HepG2 (cell line): ENCODE data around the gene MXRA8. TPM values are rescaled to one million over a fixed set of nuclear protein-coding genes. Genes with fewer than 3 reads are reported as not detected.
A peak's percentile ranks its signal among the peaks of the same experiment; 100 is the strongest.

Source experiments
- AGO2 ChIP-seq: fragments of 200-400 bp; formaldehyde crosslinking; optimal IDR thresholded peaks from 2 replicates; pipeline ENCODE3; 2017; ENCODE audit warnings: mild to moderate bottlenecking, low read depth, low read length, moderate library complexity
- ARNTL ChIP-seq: sonication (generic); formaldehyde crosslinking; IDR thresholded peaks from 2 replicates; pipeline ENCODE4 v1.4.0; 2020; ENCODE audit warnings: mild to moderate bottlenecking, missing genetic modification reagents
- ATF2 ChIP-seq: sonication (generic); formaldehyde crosslinking; IDR thresholded peaks from 2 replicates; pipeline ENCODE4 v1.4.0; 2020; ENCODE audit warnings: missing genetic modification reagents
- CBFB ChIP-seq: sonication (generic); formaldehyde crosslinking; IDR thresholded peaks from 2 replicates; pipeline ENCODE4 v1.4.0; 2020; ENCODE audit warnings: missing genetic modification reagents
- CHCHD3 ChIP-seq: sonication (generic); formaldehyde crosslinking; IDR thresholded peaks from 2 replicates; pipeline ENCODE4 v1.8.0; 2022; ENCODE audit warnings: mild to moderate bottlenecking, missing genetic modification reagents, moderate library complexity
- FOXM1 ChIP-seq: sonication (generic); formaldehyde crosslinking; IDR thresholded peaks from 2 replicates; pipeline ENCODE4 v1.5.0; 2020; ENCODE audit warnings: missing genetic modification reagents
- GMEB1 ChIP-seq: sonication (generic); formaldehyde crosslinking; IDR thresholded peaks from 2 replicates; pipeline ENCODE4 v1.5.1; 2020; ENCODE audit warnings: missing genetic modification reagents, mild to moderate bottlenecking, borderline replicate concordance
- HHEX ChIP-seq: IDR thresholded peaks from 2 replicates; pipeline ENCODE4 v1.6.1; 2016; ENCODE audit warnings: control low read depth
- HOXD1 ChIP-seq: sonication (generic); formaldehyde crosslinking; IDR thresholded peaks from 2 replicates; pipeline ENCODE4 v1.5.0; 2020; ENCODE audit warnings: missing genetic modification reagents
- SIN3B ChIP-seq: fragments of 150-350 bp; IDR thresholded peaks from 2 replicates; pipeline ENCODE4 v1.6.1; 2014; ENCODE audit warnings: low read length
- SKI ChIP-seq: fragments of 450-650 bp; IDR thresholded peaks from one replicate; pipeline ENCODE4 v1.6.1; 2018; ENCODE audit warnings: mild to moderate bottlenecking; ENCODE audit not compliant: partially characterized antibody
- TBL1XR1 ChIP-seq: fragments of 150-350 bp; IDR thresholded peaks from 2 replicates; pipeline ENCODE4 v1.6.1; 2014; ENCODE audit warnings: borderline replicate concordance, low read length; ENCODE audit not compliant: partially characterized antibody
- TBP ChIP-seq: sonication (generic); formaldehyde crosslinking; IDR thresholded peaks from 2 replicates; pipeline ENCODE4 v1.5.0; 2020; ENCODE audit warnings: missing genetic modification reagents
- TFAP4 ChIP-seq: sonication (generic); IDR thresholded peaks from 2 replicates; pipeline ENCODE4 v1.6.1; 2016; ENCODE audit warnings: low read depth, borderline replicate concordance
- TFDP2 ChIP-seq: sonication (generic); formaldehyde crosslinking; IDR thresholded peaks from 2 replicates; pipeline ENCODE4 v1.4.0; 2020; ENCODE audit warnings: missing genetic modification reagents
- ZBTB1 ChIP-seq: sonication (generic); formaldehyde crosslinking; IDR thresholded peaks from 2 replicates; pipeline ENCODE4 v1.4.0; 2020; ENCODE audit warnings: missing genetic modification reagents, borderline replicate concordance
- ZBTB49 ChIP-seq: sonication (generic); formaldehyde crosslinking; IDR thresholded peaks from 2 replicates; pipeline ENCODE4 v1.4.0; 2020; ENCODE audit warnings: missing genetic modification reagents, borderline replicate concordance
- ZNF3 ChIP-seq: IDR thresholded peaks from 2 replicates; pipeline ENCODE4 v1.7.0; 2017; ENCODE audit warnings: inconsistent platforms
- ZNF354B ChIP-seq: sonication (generic); formaldehyde crosslinking; IDR thresholded peaks from 2 replicates; pipeline ENCODE4 v1.8.0; 2022; ENCODE audit warnings: mild to moderate bottlenecking, missing genetic modification reagents
- ZNF530 ChIP-seq: sonication (generic); formaldehyde crosslinking; IDR thresholded peaks from 2 replicates; pipeline ENCODE4 v1.5.0; 2020; ENCODE audit warnings: low read depth, mild to moderate bottlenecking, missing genetic modification reagents
- ZNF639 ChIP-seq: conservative IDR thresholded peaks from 2 replicates; pipeline ENCODE4 v1.6.1; 2018; ENCODE audit warnings: missing genetic modification reagents
- ZNF713 ChIP-seq: sonication (generic); formaldehyde crosslinking; IDR thresholded peaks from 2 replicates; pipeline ENCODE4 v1.4.0; 2020; ENCODE audit warnings: mild to moderate bottlenecking, missing genetic modification reagents
- ZNF768 ChIP-seq: sonication (generic); formaldehyde crosslinking; IDR thresholded peaks from 2 replicates; pipeline ENCODE4 v1.4.0; 2020; ENCODE audit warnings: missing genetic modification reagents
- polyA plus RNA-seq, 8 experiments: library from polyadenylated mRNA; depleted of rRNA in 3 of 8; stranded (reverse) in 7 of 8; unstranded in 1 of 8; fragments of >200 nt; fragmentation: Illumina TruSeq in 4 of 8; extraction: Trizol in 4 of 8; gene quantifications; 2 replicates each; pipeline versions ENCODE4 v1.2.1 to v1.2.3, GENCODE V29; 2011 to 2016; ENCODE audit warnings: low read depth in 4 of 8, missing spikeins in 1 of 8, mixed read lengths in 1 of 8; ENCODE audit not compliant: insufficient read depth in 1 of 8
- total RNA-seq, 5 experiments: library from RNA; depleted of rRNA; stranded (reverse); fragments of >200 nt; fragmentation: Illumina TruSeq; extraction: Trizol; gene quantifications; 2 replicates each; pipeline ENCODE4 v1.2.3, GENCODE V29; 2016; ENCODE audit warnings: low read depth in 1 of 5

MXRA8 gene
- total and polyA plus RNA-seq, 2 of the 13 experiments (the other 11 are each of a cell fraction or from before 2014, with no cell fraction given) = 19.8 to 44.8 TPM

GRCh38 chr1:1306661-1307260 is 51.6 kb downstream of the MXRA8 start (continued):
- TF ChIP-seq TFDP2 (CRISPR knock-in tag) = no peak
- TF ChIP-seq CHCHD3 (CRISPR knock-in tag) = 0 out of 2 replicates have a peak, but pooled peaks have one; percentile 75
- no peak for TF ChIP-seq ZNF713 (CRISPR knock-in tag)
- 0 out of 2 replicates have a peak, but pooled peaks have one; percentile 86 for TF ChIP-seq ZNF354B (CRISPR knock-in tag)
- TF ChIP-seq AGO2 = no peak
- TF ChIP-seq FOXM1 = no peak
- TF ChIP-seq SIN3B = no peak
- no peak for TF ChIP-seq TBL1XR1
- peak; percentile 66 for TF ChIP-seq ARNTL (CRISPR knock-in tag)
- TF ChIP-seq ZNF768 (CRISPR knock-in tag) = no peak
- peak; percentile 73; the same call in 1 of the 2 replicates for TF ChIP-seq GMEB1 (CRISPR knock-in tag)
- TF ChIP-seq TFAP4 = no peak
- TF ChIP-seq ZBTB1 (CRISPR knock-in tag) = no peak
- no peak for TF ChIP-seq CBFB (CRISPR knock-in tag)
- TF ChIP-seq ZNF3 (CRISPR knock-in tag) = no peak
- no peak for TF ChIP-seq ZNF639 (CRISPR knock-in tag)
- no peak; the same call in 1 of the 2 replicates for TF ChIP-seq ATF2 (CRISPR knock-in tag)
- no peak for TF ChIP-seq ZNF530
- TF ChIP-seq ZBTB49 (CRISPR knock-in tag) = no peak
- 0 out of 2 replicates have a peak, but pooled peaks have one; percentile 54 for TF ChIP-seq HOXD1
- TF ChIP-seq HHEX (CRISPR knock-in tag) = no peak
- TF ChIP-seq TBP = no peak
- TF ChIP-seq SKI = no peak
